ENCODE measurements around the gene ELFN1.

ELFN1 gene

GRCh38 chr7:1694611-1695511, 24.8 kb downstream of the ELFN1 start:
- DNase-seq (ENCODE audit: low spot score): no peak

- DNase-seq (ENCODE audit: low spot score): no peak
Observed at GRCh38 chr7:1695800-1696454, 25.9 kb downstream of the ELFN1 start.

GRCh38 chr7:1696671-1697498, 26.8 kb downstream of the ELFN1 start:
- no peak for DNase-seq (ENCODE audit: low spot score)

- no peak for DNase-seq (ENCODE audit: low spot score)
Observed at GRCh38 chr7:1697499-1698125, 27.5 kb downstream of the ELFN1 start.

- DNase-seq (ENCODE audit: low spot score): no peak
Observed at GRCh38 chr7:1698201-1698600, 28.1 kb downstream of the ELFN1 start.

- DNase-seq (ENCODE audit: low spot score): no peak
Observed at GRCh38 chr7:1698951-1699350, 28.9 kb downstream of the ELFN1 start.

- DNase-seq (ENCODE audit: low spot score): no peak
Observed at GRCh38 chr7:1700086-1700485, 30.0 kb downstream of the ELFN1 start.

- DNase-seq (ENCODE audit: low spot score): no peak
Observed at GRCh38 chr7:1700536-1701333, 30.7 kb downstream of the ELFN1 start.

GRCh38 chr7:1702652-1703051, 32.6 kb downstream of the ELFN1 start:
- DNase-seq (ENCODE audit: low spot score): no peak

GRCh38 chr7:1703441-1703840, 33.4 kb downstream of the ELFN1 start:
- no peak for DNase-seq (ENCODE audit: low spot score)

- no peak for DNase-seq (ENCODE audit: low spot score)
Observed at GRCh38 chr7:1703871-1704810, 34.1 kb downstream of the ELFN1 start.

- DNase-seq (ENCODE audit: low spot score): no peak
Observed at GRCh38 chr7:1704811-1705738, 35.0 kb downstream of the ELFN1 start.

GRCh38 chr7:1705856-1706255, 35.8 kb downstream of the ELFN1 start:
- DNase-seq (ENCODE audit: low spot score): no peak

GRCh38 chr7:1706381-1706720, 36.3 kb downstream of the ELFN1 start:
- no peak for DNase-seq (ENCODE audit: low spot score)

- no peak for DNase-seq (ENCODE audit: low spot score)
Observed at GRCh38 chr7:1706721-1707613, 36.9 kb downstream of the ELFN1 start.

- no peak for DNase-seq (ENCODE audit: low spot score)
Observed at GRCh38 chr7:1707756-1708595, 37.9 kb downstream of the ELFN1 start.

GRCh38 chr7:1708596-1709251, 38.6 kb downstream of the ELFN1 start:
- no peak for DNase-seq (ENCODE audit: low spot score)
